SKM-1 treated with dmso at 0.1 percent for 144 hours (cell line): ENCODE results near the gene RBCK1.
A peak's percentile ranks its signal among the peaks of the same experiment; 100 is the strongest.

ENCODE experiments used
- DNase-seq: peaks from one replicate; lab custom pipeline; 2025; ENCODE audit not compliant: unreplicated experiment; lab: John Stamatoyannopoulos, UW

Gene RBCK1

DNA sequence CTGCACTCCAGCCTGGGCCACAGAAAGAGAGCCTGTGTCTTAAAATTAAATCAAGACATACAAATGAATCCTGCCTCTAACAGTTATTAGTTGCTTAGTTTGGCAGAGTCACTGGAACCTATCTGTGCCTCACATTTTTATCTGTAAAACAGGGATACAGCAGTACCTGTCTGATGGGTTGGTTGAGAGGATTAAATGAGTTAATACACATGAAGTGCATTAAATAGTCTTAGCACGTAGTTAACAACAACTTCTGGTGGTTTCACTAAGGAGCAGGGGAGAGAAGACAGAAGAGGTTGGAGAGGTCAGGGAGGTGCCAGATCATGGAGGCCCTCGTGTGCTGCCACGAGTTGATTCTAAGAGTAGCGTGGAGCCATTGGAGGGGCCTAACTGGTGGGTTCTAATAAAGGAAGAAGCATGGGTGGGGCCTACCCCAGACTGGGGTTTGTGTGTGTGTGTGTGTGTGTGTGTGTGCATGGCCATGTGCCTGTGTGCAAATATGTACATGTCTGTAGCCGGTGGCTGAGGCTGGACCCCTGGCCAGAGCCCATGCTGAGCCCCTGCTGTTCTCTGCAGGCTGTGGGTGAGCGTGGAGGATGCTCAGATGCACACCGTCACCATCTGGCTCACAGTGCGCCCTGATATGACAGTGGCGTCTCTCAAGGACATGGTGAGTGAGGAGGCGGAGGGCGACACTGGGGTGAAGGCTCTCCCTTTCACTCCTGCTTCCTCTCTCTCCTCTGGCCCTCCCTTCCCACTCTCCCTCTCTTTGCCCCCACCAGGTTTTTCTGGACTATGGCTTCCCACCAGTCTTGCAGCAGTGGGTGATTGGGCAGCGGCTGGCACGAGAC is 9.1 kb downstream of the RBCK1 start:
- DNase-seq: no peak

- DNase-seq: no peak
Measured at GRCh38 chr20:417801-418342, 9.8 kb downstream of the RBCK1 start.

GRCh38 chr20:418858-419365 is 10.8 kb downstream of the RBCK1 start:
- DNase-seq: no peak

DNA sequence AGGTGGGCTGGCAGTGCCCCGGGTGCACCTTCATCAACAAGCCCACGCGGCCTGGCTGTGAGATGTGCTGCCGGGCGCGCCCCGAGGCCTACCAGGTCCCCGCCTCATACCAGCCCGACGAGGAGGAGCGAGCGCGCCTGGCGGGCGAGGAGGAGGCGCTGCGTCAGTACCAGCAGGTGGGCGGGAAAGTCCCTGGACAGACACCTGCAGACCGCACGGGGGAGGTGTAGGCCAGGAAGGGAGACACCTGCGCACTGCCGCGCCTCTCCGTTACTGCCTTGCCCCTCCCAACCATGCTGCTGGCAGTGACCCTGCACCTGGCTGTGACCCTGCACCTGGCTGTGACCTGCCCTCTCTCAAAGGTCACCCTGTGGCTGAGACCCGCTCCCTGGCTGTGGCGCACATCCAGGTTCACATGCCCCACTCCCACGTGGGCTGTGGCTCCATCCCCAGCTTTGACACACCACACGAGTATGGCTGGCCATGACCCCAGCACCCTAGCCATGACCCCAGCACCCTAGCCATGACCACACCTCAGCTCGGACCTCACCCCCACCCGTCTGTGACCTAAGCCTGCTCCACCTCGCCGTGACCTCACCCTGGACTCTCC is 11.6 kb downstream of the RBCK1 start:
- DNase-seq: no peak

DNA sequence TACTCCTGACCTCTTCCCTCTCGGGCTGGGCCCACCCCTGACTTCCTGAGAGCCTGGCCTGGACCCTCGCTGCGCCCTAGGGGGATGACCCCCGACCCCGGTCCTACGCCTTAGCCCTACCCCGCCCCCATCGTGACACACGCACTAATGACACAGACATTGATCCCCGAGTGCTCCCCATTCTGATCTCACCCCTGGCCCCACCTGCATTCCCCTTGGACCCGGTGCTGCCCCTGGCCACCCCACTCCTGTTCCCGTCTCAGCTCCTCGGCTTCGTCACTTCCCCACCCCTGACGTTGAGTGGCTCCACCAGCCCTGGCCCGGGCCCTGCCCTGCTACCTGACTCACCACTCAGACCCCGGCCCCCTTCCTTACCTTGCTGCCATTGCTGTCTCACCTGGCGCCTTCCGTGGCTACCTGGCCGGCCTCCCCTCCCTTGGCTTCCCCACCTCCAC is 12.1 kb downstream of the RBCK1 start:
- no peak for DNase-seq

DNA sequence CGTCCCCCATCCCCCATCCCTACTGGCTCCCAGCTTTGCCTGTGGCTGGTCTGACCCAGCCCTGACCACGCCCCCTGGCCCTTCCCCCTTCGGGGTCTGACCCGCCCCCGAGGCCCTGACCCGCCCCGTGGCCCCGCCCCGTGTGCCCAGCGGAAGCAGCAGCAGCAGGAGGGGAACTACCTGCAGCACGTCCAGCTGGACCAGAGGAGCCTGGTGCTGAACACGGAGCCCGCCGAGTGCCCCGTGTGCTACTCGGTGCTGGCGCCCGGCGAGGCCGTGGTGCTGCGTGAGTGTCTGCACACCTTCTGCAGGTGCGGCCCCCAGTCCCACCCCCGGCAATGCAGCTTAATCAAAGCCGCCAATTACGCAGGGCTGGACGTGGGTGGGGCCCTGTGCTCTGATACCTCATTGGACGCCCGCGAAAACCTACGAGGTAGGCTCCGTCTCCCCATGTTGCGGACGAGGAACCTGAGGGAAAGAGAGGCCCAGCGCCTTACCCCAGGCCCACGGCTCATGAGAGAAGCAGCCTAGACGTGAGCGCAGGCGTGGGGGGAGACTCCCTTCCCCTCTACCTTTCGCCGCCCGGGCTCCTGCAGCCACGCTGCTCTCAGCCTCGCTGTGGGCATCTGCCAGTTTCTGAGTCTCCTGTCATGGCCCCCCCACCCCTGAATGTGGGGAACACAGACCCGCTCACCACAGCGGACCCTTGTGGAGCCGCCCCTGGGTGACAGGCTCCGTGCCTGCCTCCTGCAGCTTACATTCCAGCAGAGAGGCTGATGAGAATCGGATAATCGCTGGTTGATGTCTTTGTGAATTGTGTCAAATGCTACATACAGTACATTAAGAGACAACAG is 12.8 kb downstream of the RBCK1 start:
- no peak for DNase-seq

GRCh38 chr20:421685-422250 is 13.7 kb downstream of the RBCK1 start:
- DNase-seq: no peak

- DNase-seq: no peak
Measured at GRCh38 chr20:426566-426965, 18.5 kb downstream of the RBCK1 start.

- no peak for DNase-seq
Measured at GRCh38 chr20:427401-427800, 19.3 kb downstream of the RBCK1 start.

- no peak for DNase-seq
Measured at GRCh38 chr20:427849-428657, 20.0 kb downstream of the RBCK1 start.

DNA sequence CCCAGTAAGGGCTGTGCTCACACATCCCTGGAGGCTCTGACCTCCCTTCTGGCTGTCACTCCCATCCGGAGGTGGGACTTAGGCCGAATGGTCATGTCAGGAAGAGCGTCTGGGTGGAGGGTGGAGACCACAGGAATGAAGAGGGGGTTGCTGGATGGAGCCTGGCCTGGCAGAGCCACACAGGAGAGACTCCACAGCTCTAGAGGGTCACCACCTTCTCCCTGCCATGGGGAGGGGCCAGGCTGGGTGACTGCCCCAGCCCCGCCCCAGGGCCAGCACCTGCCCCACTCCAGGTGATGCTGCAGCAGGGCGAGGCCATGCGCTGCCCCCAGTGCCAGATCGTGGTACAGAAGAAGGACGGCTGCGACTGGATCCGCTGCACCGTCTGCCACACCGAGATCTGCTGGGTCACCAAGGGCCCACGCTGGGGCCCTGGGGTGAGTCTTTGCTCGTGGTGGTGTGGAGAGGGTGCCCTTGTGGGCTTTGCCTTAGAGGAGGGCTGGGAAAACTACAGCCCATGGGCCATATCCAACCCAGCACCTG is 20.6 kb downstream of the RBCK1 start:
- DNase-seq: no peak

GRCh38 chr20:430091-430999 is 22.2 kb downstream of the RBCK1 start:
- no peak for DNase-seq

DNA sequence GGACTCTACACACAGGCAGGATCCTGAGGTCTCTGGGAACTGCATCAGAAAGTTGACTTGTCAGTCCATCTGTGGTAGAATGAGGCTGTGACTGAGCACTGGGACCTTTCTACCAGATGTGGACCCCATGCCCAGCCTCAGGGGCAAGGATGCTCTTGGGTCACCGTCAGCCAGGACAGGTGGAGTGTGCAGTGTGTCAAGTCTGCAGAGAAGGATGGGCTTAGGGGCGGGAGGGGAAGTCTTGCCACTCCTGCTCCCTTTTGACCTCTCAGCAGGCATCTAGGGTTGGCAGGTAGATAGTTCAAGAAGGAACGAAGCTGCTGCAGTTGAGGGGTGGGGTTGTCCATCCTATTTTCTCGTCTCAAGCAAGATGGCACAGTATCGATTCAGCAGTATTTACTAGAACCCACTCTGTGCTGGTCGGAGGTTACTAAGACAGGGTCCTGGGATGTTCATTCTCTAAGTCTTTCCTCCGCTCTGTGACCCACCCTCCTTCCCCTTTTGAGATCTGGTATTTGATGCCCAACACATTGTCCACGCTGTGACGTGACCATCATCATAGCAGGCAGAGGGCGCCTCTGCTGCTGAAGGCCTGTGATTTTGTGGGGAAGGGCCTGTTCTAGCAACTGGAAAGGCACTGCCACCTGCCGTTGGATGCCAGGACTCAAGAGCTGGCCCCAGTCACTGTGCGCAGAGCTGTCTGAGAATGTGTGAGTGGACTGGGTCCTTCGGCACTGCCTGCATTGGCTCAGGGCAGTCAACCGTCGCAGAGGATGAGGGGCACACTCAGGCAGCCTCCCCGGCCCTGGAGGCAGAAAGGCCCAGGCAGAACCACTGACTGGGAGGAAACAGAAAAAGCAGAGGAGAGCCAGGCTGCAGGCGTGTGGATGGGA is 23.2 kb downstream of the RBCK1 start:
- peak; percentile 39 for DNase-seq

GRCh38 chr20:432208-432607 is 24.1 kb downstream of the RBCK1 start:
- no peak for DNase-seq

DNA sequence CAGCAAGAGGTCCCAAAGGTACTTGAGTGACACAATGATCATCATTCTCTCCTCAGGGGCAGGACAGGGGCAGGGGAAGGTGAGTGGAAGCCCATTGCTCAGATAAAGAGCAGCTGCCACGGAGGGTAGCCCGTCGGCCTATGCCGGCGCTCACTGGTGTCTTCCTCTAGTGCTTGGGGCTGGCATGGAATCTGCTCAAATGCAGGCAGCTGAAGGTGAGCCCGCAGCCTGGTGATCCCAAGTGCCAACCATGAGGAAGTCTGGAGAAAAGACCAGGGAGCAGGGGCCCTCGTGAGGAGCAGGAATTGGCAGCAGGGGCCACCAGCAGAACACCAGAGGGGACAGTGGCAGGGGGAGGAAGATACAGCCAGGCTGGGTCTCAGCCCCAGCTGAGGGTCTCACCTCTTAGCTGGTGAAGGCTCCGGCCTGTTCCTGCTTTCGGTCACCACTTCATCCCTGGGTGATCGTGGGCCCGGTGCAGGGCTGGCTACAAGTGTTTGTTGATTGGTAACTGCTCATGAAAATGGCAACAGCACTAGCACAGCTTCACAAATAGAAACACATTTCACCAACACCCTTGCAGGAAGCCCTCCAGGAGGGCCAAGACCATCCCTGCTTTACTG is 24.7 kb downstream of the RBCK1 start:
- DNase-seq: no peak

DNA sequence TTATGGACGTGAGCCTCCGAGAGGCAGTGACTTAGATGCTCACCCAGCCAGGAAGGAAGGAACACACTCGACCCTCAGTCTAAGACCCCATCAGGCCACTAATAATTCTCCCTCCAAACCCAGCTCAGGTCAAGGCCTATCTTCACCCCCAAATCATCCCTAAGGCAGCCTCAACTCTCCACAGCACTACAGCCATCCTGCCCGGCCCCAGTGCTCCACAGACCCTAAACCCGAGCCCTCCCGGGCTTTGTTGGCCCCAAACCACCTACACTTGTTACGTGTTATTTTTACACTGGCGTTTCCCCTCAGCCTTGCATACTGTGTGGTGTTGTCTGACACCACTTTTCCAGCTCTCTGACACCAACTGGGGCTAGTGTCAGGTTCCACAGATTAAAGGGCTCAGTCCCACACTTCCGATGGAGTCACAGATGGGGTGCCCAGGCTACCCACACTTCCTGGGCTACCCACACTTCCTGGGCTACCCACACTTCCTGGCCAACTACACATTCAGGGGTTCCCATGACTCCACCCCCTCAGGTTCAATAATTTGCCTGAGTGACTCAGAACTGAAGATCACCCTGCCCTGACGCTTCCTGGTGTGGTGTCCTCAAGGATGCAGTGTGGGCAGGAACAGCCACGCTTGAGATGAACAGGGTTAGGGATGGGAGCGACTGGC is 25.3 kb downstream of the RBCK1 start:
- no peak for DNase-seq

- no peak for DNase-seq
Measured at GRCh38 chr20:434221-434620, 26.1 kb downstream of the RBCK1 start.
